HG02623 (cell line): ENCODE data around the gene STXBP2.

Source experiments
- ATAC-seq: cut with Tn5 transposase; IDR thresholded peaks from one replicate; pipeline ENCODE4 v1.9.1; 2021; ENCODE audit warnings: moderate library complexity; ENCODE audit not compliant: unreplicated experiment

STXBP2 gene

GRCh38 chr19:7636691-7637373 is at the start of gene STXBP2:
TSS of gene STXBP2 (plus strand) at chr19:7637110. CDS start at chr19:7637150, 40 bp downstream.
- peak; percentile 66 for ATAC-seq

- no peak for ATAC-seq
These were observed 47.1 kb upstream of the STXBP2 start for GRCh38 chr19:7589822-7590221.

- ATAC-seq, result no peak
These were observed 46.7 kb upstream of the STXBP2 start for GRCh38 chr19:7590256-7590655.

GRCh38 chr19:7595466-7596133 is 41.3 kb upstream of the STXBP2 start, which contains the start of gene CAMSAP3:
TSS of gene CAMSAP3 (plus strand) at chr19:7595863. CDS start at chr19:7596003, 140 bp downstream.
- no peak for ATAC-seq

- no peak for ATAC-seq
These were observed 40.5 kb upstream of the STXBP2 start for GRCh38 chr19:7596211-7596937.

- ATAC-seq, result no peak
These were observed 39.2 kb upstream of the STXBP2 start for GRCh38 chr19:7597689-7598088.

GRCh38 chr19:7598180-7598579 is 38.7 kb upstream of the STXBP2 start:
- no peak for ATAC-seq

GRCh38 chr19:7600721-7601120 is 36.2 kb upstream of the STXBP2 start:
- ATAC-seq, result no peak

- no peak for ATAC-seq
These were observed 34.5 kb upstream of the STXBP2 start for GRCh38 chr19:7602240-7602934.

GRCh38 chr19:7602935-7603497 is 33.9 kb upstream of the STXBP2 start:
- no peak for ATAC-seq

- no peak for ATAC-seq
These were observed 33.0 kb upstream of the STXBP2 start for GRCh38 chr19:7603919-7604318.

- no peak for ATAC-seq
These were observed 31.3 kb upstream of the STXBP2 start for GRCh38 chr19:7605490-7606222.

GRCh38 chr19:7606289-7606688 is 30.6 kb upstream of the STXBP2 start:
- ATAC-seq, result no peak

GRCh38 chr19:7607212-7607873 is 29.6 kb upstream of the STXBP2 start:
- ATAC-seq, result no peak

GRCh38 chr19:7607874-7608560 is 28.9 kb upstream of the STXBP2 start:
- no peak for ATAC-seq

GRCh38 chr19:7610491-7611240 is 26.2 kb upstream of the STXBP2 start:
- ATAC-seq, result no peak

- no peak for ATAC-seq
These were observed 25.2 kb upstream of the STXBP2 start for GRCh38 chr19:7611541-7612279.
